ENCODE data around the gene EPG5. TPM values are rescaled to one million over a fixed set of nuclear protein-coding genes. Genes with fewer than 3 reads are reported as not detected.

Gene EPG5
- total RNA-seq, 1 experiment from 2014 or later = 12.9 TPM

DNA sequence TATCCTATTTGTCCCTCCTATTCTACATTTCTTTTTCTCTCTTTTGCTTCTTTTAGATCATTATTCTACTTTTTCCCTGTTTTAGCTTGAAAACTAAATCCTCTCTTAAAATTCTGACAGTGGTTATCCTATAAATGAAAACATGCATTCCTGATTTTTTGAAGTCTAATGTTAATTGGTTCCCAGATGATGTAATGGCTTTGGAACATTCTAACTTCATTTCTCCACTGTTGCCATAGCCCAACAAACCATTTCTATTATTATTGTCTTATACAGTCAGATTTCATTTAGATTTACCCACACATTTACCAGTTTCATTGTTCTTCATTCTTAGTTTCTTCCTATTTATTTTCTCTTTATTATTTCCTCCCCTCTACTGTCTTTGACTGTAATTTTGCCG is 105.2 kb downstream of the EPG5 start:
- intact Hi-C loops (cut with micrococcal nuclease; ENCODE audit: unreplicated experiment) = no loop called here
- no peaks in the 10 kb centered on the region; the same call in none of the 2 replicates for H3K36me3 ChIP-seq (ENCODE audit: control insufficient read depth, insufficient read depth, low read length)
- TF ChIP-seq, protein P1, sequence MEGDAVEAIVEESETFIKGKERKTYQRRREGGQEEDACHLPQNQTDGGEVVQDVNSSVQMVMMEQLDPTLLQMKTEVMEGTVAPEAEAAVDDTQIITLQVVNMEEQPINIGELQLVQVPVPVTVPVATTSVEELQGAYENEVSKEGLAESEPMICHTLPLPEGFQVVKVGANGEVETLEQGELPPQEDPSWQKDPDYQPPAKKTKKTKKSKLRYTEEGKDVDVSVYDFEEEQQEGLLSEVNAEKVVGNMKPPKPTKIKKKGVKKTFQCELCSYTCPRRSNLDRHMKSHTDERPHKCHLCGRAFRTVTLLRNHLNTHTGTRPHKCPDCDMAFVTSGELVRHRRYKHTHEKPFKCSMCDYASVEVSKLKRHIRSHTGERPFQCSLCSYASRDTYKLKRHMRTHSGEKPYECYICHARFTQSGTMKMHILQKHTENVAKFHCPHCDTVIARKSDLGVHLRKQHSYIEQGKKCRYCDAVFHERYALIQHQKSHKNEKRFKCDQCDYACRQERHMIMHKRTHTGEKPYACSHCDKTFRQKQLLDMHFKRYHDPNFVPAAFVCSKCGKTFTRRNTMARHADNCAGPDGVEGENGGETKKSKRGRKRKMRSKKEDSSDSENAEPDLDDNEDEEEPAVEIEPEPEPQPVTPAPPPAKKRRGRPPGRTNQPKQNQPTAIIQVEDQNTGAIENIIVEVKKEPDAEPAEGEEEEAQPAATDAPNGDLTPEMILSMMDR (IDR thresholded peaks at IDR 0.05) = no peak
- TF ChIP-seq, protein P2, sequence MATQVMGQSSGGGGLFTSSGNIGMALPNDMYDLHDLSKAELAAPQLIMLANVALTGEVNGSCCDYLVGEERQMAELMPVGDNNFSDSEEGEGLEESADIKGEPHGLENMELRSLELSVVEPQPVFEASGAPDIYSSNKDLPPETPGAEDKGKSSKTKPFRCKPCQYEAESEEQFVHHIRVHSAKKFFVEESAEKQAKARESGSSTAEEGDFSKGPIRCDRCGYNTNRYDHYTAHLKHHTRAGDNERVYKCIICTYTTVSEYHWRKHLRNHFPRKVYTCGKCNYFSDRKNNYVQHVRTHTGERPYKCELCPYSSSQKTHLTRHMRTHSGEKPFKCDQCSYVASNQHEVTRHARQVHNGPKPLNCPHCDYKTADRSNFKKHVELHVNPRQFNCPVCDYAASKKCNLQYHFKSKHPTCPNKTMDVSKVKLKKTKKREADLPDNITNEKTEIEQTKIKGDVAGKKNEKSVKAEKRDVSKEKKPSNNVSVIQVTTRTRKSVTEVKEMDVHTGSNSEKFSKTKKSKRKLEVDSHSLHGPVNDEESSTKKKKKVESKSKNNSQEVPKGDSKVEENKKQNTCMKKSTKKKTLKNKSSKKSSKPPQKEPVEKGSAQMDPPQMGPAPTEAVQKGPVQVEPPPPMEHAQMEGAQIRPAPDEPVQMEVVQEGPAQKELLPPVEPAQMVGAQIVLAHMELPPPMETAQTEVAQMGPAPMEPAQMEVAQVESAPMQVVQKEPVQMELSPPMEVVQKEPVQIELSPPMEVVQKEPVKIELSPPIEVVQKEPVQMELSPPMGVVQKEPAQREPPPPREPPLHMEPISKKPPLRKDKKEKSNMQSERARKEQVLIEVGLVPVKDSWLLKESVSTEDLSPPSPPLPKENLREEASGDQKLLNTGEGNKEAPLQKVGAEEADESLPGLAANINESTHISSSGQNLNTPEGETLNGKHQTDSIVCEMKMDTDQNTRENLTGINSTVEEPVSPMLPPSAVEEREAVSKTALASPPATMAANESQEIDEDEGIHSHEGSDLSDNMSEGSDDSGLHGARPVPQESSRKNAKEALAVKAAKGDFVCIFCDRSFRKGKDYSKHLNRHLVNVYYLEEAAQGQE (IDR thresholded peaks at IDR 0.05; ENCODE audit: insufficient read depth in 1 of 2, low read depth in 2 of 2, low read length in 1 of 2) = no peak
- TF ChIP-seq POLR2AphosphoS5 (IDR thresholded peaks at IDR 0.05; ENCODE audit: low read depth, low read length) (no peak), SIN3A (IDR thresholded peaks at IDR 0.05; ENCODE audit: borderline replicate concordance, insufficient read depth, low read depth, low read length) (no peak), TCF7L2 (IDR thresholded peaks at IDR 0.05; ENCODE audit: low read depth, low read length) (no peak)
- no peak overlapping the region for H3K4me3 ChIP-seq (ENCODE audit: low read depth in 2 of 2, low read length in 2 of 2)
- no peaks in the 10 kb centered on the region for H3K27me3 ChIP-seq (ENCODE audit: control insufficient read depth, insufficient read depth, low read length)
- H3K9me3 ChIP-seq (ENCODE audit: control insufficient read depth, insufficient read depth, low read depth, low read length) = no peaks in the 10 kb centered on the region
- no peak for DNase-seq (ENCODE audit: low read depth, low spot score)
- H3K4me1 ChIP-seq (ENCODE audit: control insufficient read depth, insufficient read depth, low read length) = no peaks in the 10 kb centered on the region
- no peak for ATAC-seq
- in situ Hi-C loops (cut with HindIII; ENCODE audit: low pct_unique_long_range_greater_than_20kb, low sequenced_read_pairs) = no loop called here
- no TSS peak for BruUV-seq (replicated peaks)
- ChIA-PET POLR2A (no interaction called here), CTCF (no interaction called here)
- no peak overlapping the region for H3K27ac ChIP-seq (ENCODE audit: low read length)

DNA sequence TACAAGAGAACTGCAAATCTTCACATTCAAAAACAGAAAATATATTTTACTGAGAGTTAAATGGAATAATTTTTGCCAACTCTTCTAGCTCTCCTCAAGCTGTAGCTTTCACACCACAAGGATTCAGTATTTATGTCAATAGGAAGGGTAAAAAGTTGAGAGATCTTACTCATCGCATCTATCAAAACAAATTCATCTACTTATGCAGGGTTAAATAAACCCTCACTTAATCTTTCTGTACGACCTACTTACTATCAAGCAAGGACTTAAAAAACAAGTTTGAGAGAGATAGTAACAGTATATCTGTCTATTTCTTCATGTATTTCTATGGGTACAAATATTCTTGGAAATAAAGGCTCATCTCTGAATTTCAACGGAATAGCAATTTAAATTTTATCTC is 106.2 kb downstream of the EPG5 start:
- in situ Hi-C loops (cut with HindIII; ENCODE audit: low pct_unique_long_range_greater_than_20kb, low sequenced_read_pairs) = no loop called here
- Histone ChIP-seq H3K9me3 (ENCODE audit: control insufficient read depth, insufficient read depth, low read depth, low read length) (no peaks in the 10 kb centered on the region), H3K4me1 (ENCODE audit: control insufficient read depth, insufficient read depth, low read length) (no peaks in the 10 kb centered on the region), H3K27ac (ENCODE audit: low read length) (no peak overlapping the region), H3K36me3 (ENCODE audit: control insufficient read depth, insufficient read depth, low read length) (no peaks in the 10 kb centered on the region; the same call in none of the 2 replicates), H3K4me3 (ENCODE audit: low read depth in 2 of 2, low read length in 2 of 2) (no peak overlapping the region), H3K27me3 (ENCODE audit: control insufficient read depth, insufficient read depth, low read length) (no peaks in the 10 kb centered on the region)
- POLR2A ChIA-PET = no interaction called here
- CTCF ChIA-PET = no interaction called here
- DNase-seq (ENCODE audit: low read depth, low spot score) (no peak), ATAC-seq (no peak)
- TF ChIP-seq, protein P1 (IDR thresholded peaks at IDR 0.05) = no peak
- TF ChIP-seq, protein P2 (IDR thresholded peaks at IDR 0.05; ENCODE audit: insufficient read depth in 1 of 2, low read depth in 2 of 2, low read length in 1 of 2) = no peak
- TF ChIP-seq SIN3A (IDR thresholded peaks at IDR 0.05; ENCODE audit: borderline replicate concordance, insufficient read depth, low read depth, low read length) (no peak), POLR2AphosphoS5 (IDR thresholded peaks at IDR 0.05; ENCODE audit: low read depth, low read length) (no peak), TCF7L2 (IDR thresholded peaks at IDR 0.05; ENCODE audit: low read depth, low read length) (no peak)
- intact Hi-C loops (cut with micrococcal nuclease; ENCODE audit: unreplicated experiment) = no loop called here
- no TSS peak for BruUV-seq (replicated peaks)

All from Panc1 (cell line).